A549 (cell line): Measurements from ENCODE around the gene RPP25L. TPM values are rescaled to one million over a fixed set of nuclear protein-coding genes. Genes with fewer than 3 reads are reported as not detected.
A peak's percentile ranks its signal among the peaks of the same experiment; 100 is the strongest.

Experiments
- ATAC-seq, 2 experiments: fragments of 200-7000 bp in 1 of 2; fragments of >200 bp in 1 of 2; cut with Nextera tagmentation in 1 of 2; cut with Tn5 transposase in 1 of 2; 3 replicates each; pipeline versions ENCODE4 v1.8.0 to v1.9.1; 2018 to 2020; ENCODE audit warnings: mild to moderate bottlenecking in 1 of 2, moderate library complexity in 1 of 2
- CTCF ChIA-PET: fragments of 300-600 bp; sonication (Branson Sonifier 250); formaldehyde crosslinking; extraction: SDS; loops from one replicate; lab custom pipeline; 2021; ENCODE audit warnings: antibody characterized with exemption, inconsistent platforms; lab: Yijun Ruan, JAX
- POLR2A ChIA-PET: fragments of 350-600 bp; formaldehyde crosslinking; extraction: SDS; loops from one replicate; lab custom pipeline; 2021; ENCODE audit warnings: antibody characterized with exemption, inconsistent platforms; lab: Yijun Ruan, JAX
- DNase-seq, 2 experiments: peaks; one replicate each; pipeline versions ENCODE4 v3.0.0 to v3.0.0-alpha.2; 2011 to 2016; ENCODE audit warnings: low read depth in 1 of 2, low spot score in 1 of 2
- FAIRE-seq: peaks from 2 replicates; lab custom pipeline; 2011; peaks lifted over from hg19 to GRCh38; lab: Jason Lieb, UNC
- H3K27ac ChIP-seq, 2 experiments: fragments of >200 bp; sonication (Bioruptor Twin); formaldehyde crosslinking; 3 replicates each; pipeline ENCODE4 v1.5.1; 2016 to 2017
- H3K4me1 ChIP-seq: fragments of >200 bp; sonication (Bioruptor Twin); formaldehyde crosslinking; 3 replicates; pipeline ENCODE4 v1.6.1; 2016
- H3K4me2 ChIP-seq: fragments of >200 bp; sonication (Bioruptor Twin); formaldehyde crosslinking; 3 replicates; pipeline ENCODE4 v1.6.1; 2016
- H3K4me3 ChIP-seq: fragments of >200 bp; sonication (Bioruptor Twin); formaldehyde crosslinking; 3 replicates; pipeline ENCODE4 v1.5.1; 2016
- H3K9me3 ChIP-seq: fragments of >200 bp; sonication (Bioruptor Twin); formaldehyde crosslinking; 3 replicates; pipeline ENCODE4 v1.6.1; 2016
- CHD4 ChIP-seq: fragments of 200-600 bp; sonication (generic); IDR thresholded peaks from 2 replicates; pipeline ENCODE4 v1.6.1; 2016; ENCODE audit warnings: antibody characterized with exemption, mild to moderate bottlenecking, borderline replicate concordance
- ELK1 ChIP-seq: fragments of 150-350 bp; IDR thresholded peaks from 2 replicates; pipeline ENCODE4 v1.6.1; 2014; ENCODE audit warnings: low read depth, mild to moderate bottlenecking, low read length
- FOXS1 ChIP-seq: fragments of 250-450 bp; sonication (Bioruptor Pico); IDR thresholded peaks from 2 replicates; pipeline ENCODE4 v1.5.0; 2020; ENCODE audit warnings: mild to moderate bottlenecking, moderate library complexity
- HEYL ChIP-seq: fragments of 250-450 bp; sonication (Bioruptor Pico); IDR thresholded peaks from 2 replicates; pipeline ENCODE4 v1.8.0; 2021; ENCODE audit warnings: mild to moderate bottlenecking, moderate library complexity
- HOXA7 ChIP-seq: fragments of 250-450 bp; sonication (Bioruptor Pico); IDR thresholded peaks from 2 replicates; pipeline ENCODE4 v1.5.0; 2020; ENCODE audit warnings: mild to moderate bottlenecking, moderate library complexity
- HOXB5 ChIP-seq: fragments of 250-450 bp; sonication (Bioruptor Pico); IDR thresholded peaks from 2 replicates; pipeline ENCODE4 v1.5.0; 2020; ENCODE audit warnings: mild to moderate bottlenecking, moderate library complexity
- KDM1A ChIP-seq: fragments of 200-600 bp; sonication (generic); IDR thresholded peaks from 2 replicates; pipeline ENCODE4 v1.6.1; 2016; ENCODE audit warnings: low read depth, mild to moderate bottlenecking
- KDM5A ChIP-seq: fragments of 200-600 bp; sonication (generic); IDR thresholded peaks from 2 replicates; pipeline ENCODE4 v1.6.1; 2016; ENCODE audit warnings: antibody characterized with exemption, mild to moderate bottlenecking
- MAFK ChIP-seq: fragments of 450-650 bp; IDR thresholded peaks from 2 replicates; pipeline ENCODE4 v1.6.1; 2014; ENCODE audit not compliant: partially characterized antibody
- MAX ChIP-seq: IDR thresholded peaks from 2 replicates; pipeline ENCODE4 v1.6.1; 2012
- NR3C1 ChIP-seq: fragments of >200 bp; sonication (Bioruptor Twin); formaldehyde crosslinking; IDR thresholded peaks from 3 replicates; pipeline ENCODE4 v1.6.1; 2017
- PBX3 ChIP-seq: IDR thresholded peaks from 2 replicates; pipeline ENCODE4 v1.6.1; 2012
- PHF8 ChIP-seq: fragments of 200-600 bp; sonication (generic); IDR thresholded peaks from 2 replicates; pipeline ENCODE4 v1.6.1; 2016; ENCODE audit warnings: low read depth, mild to moderate bottlenecking, antibody characterized with exemption, moderate library complexity, borderline replicate concordance
- RAD21 ChIP-seq, 2 experiments: fragments of >200 bp in 1 of 2; sonication (Bioruptor Twin) in 1 of 2; formaldehyde crosslinking in 1 of 2; IDR thresholded peaks in 1 of 2; conservative IDR thresholded peaks in 1 of 2; 2 replicates in 1 of 2; 3 replicates in 1 of 2; pipeline ENCODE4 v1.6.1; 2012 to 2018; ENCODE audit warnings: inconsistent platforms in 1 of 2
- RARB ChIP-seq: fragments of 250-450 bp; sonication (Bioruptor Pico); IDR thresholded peaks from 2 replicates; pipeline ENCODE4 v1.8.0; 2021; ENCODE audit warnings: mild to moderate bottlenecking, moderate library complexity
- SMC3 ChIP-seq: fragments of >200 bp; sonication (Bioruptor Twin); formaldehyde crosslinking; IDR thresholded peaks from 3 replicates; pipeline ENCODE4 v1.6.1; 2018; ENCODE audit warnings: inconsistent platforms
- TFCP2L1 ChIP-seq: fragments of 250-450 bp; sonication (Bioruptor Pico); IDR thresholded peaks from 2 replicates; pipeline ENCODE4 v1.5.0; 2021; ENCODE audit warnings: mild to moderate bottlenecking
- USF2 ChIP-seq: fragments of 450-650 bp; IDR thresholded peaks from 2 replicates; pipeline ENCODE4 v1.6.1; 2014; ENCODE audit warnings: antibody characterized with exemption
- ZNF302 ChIP-seq: fragments of 250-450 bp; sonication (Bioruptor Pico); IDR thresholded peaks from 2 replicates; pipeline ENCODE4 v1.9.0; 2021; ENCODE audit warnings: inconsistent platforms, mild to moderate bottlenecking, moderate library complexity
- ZSCAN20 ChIP-seq: fragments of 250-450 bp; sonication (Bioruptor Pico); IDR thresholded peaks from 2 replicates; pipeline ENCODE4 v1.8.0; 2022; ENCODE audit warnings: mild to moderate bottlenecking, moderate library complexity
- WGBS: methylation state at CpG from one replicate; pipeline ENCODE4 v1.1.6; 2017; ENCODE audit errors: missing lambda C conversion rate; 5-methylcytosine and 5-hydroxymethylcytosine counted together
- polyA plus RNA-seq, 4 experiments: library from polyadenylated mRNA; depleted of rRNA in 3 of 4; stranded (reverse); fragments of >200 nt; fragmentation: RNase III in 1 of 4; extraction: RNeasy Plus Mini Kit Qiagen cat#74134 plus additional on column Dnase treatment in 1 of 4; gene quantifications; 2 replicates in 3 of 4; 3 replicates in 1 of 4; pipeline ENCODE4 v1.2.3, GENCODE V29; 2011 to 2017

Gene RPP25L
- polyA plus RNA-seq, 2 of the 4 experiments (the other 2 are of a cell fraction): 40.8 to 41.7 TPM

- Histone ChIP-seq H3K4me2 (no peak overlapping the region), H3K27ac (no peak overlapping the region), H3K4me1 (no peaks in the 10 kb centered on the region), H3K4me3 (no peak overlapping the region), H3K9me3 (no peaks in the 10 kb centered on the region)
- FAIRE-seq: no peak
- 20% methylated on average over 1 of the region's 1 CpG for WGBS
- ATAC-seq: no peak
- CTCF ChIA-PET: interaction anchor here (0.5 to 11.6 kb wide), 10 partner anchors 35 to 681 kb away, joined by 3 to 297 read pairs (median 5); no protein-coding TSS in a partner anchor
- TF ChIP-seq KDM5A (no peak), HOXB5 (CRISPR knock-in tag) (no peak), ZNF302 (no peak), HEYL (no peak), USF2 (no peak), KDM1A (no peak), TFCP2L1 (CRISPR knock-in tag) (no peak), RAD21 (conservative IDR thresholded peaks at IDR 0.05 in 1 of 2, IDR thresholded peaks at IDR 0.05 in 1 of 2) (no peak), MAFK (no peak), FOXS1 (CRISPR knock-in tag) (no peak), MAX (no peak), SMC3 (no peak), ZSCAN20 (CRISPR knock-in tag) (no peak), RARB (no peak), PBX3 (no peak), CHD4 (no peak), NR3C1 (no peak), HOXA7 (CRISPR knock-in tag) (no peak)
- no peak for DNase-seq
- POLR2A ChIA-PET: no interaction called here
Observed at GRCh38 chr9:34599546-34599945, 12.4 kb downstream of the RPP25L start.

- TF ChIP-seq PHF8 (no peak), MAFK (peak; percentile 5), HOXB5 (CRISPR knock-in tag) (no peak)
- H3K9me3 ChIP-seq: no peaks in the 10 kb centered on the region
- 61% methylated on average over 9 of the region's 9 CpGs for WGBS
- no peak for FAIRE-seq
- H3K4me2 ChIP-seq: no peak overlapping the region
- no peak for DNase-seq
- ATAC-seq: no peak
- no peak overlapping the region for H3K27ac ChIP-seq
- peaks cover 2% of the 10 kb centered on the region; the same call in 2 of the 3 replicates for H3K4me1 ChIP-seq
- ChIA-PET CTCF (interaction anchor here (0.6 to 11.6 kb wide), 10 partner anchors 9 to 190 kb away, joined by 3 to 297 read pairs (median 26); no protein-coding TSS in a partner anchor), POLR2A (no interaction called here)
- H3K4me3 ChIP-seq: no peak overlapping the region
Observed at GRCh38 chr9:34594177-34594576, 17.7 kb downstream of the RPP25L start.

GRCh38 chr9:34592895-34593601 lies 18.8 kb downstream of the RPP25L start:
- H3K9me3 ChIP-seq: no peaks in the 10 kb centered on the region
- FAIRE-seq: no peak
- TF ChIP-seq ELK1: no peak
- no peak overlapping the region for H3K4me3 ChIP-seq
- ChIA-PET POLR2A (no interaction called here), CTCF (interaction anchor here (1.0 to 11.6 kb wide), 23 partner anchors 12 to 265 kb away, joined by 3 to 297 read pairs (median 20); partner anchors contain the start of genes RPP25L and SIGMAR1)
- no peak for DNase-seq
- H3K4me2 ChIP-seq: no peak overlapping the region
- WGBS: 56% methylated on average over 3 of the region's 26 CpGs
- no peak overlapping the region for H3K27ac ChIP-seq
- peaks cover 7% of the 10 kb centered on the region; the same call in 2 of the 3 replicates for H3K4me1 ChIP-seq
- ATAC-seq: no peak
